GM18870 (cell line): ENCODE measurements around the gene RPS28.

Experiments
- ATAC-seq: cut with Tn5 transposase; IDR thresholded peaks from one replicate; pipeline ENCODE4 v1.9.1; 2021; ENCODE audit warnings: moderate library complexity; ENCODE audit not compliant: unreplicated experiment

Gene RPS28

DNA sequence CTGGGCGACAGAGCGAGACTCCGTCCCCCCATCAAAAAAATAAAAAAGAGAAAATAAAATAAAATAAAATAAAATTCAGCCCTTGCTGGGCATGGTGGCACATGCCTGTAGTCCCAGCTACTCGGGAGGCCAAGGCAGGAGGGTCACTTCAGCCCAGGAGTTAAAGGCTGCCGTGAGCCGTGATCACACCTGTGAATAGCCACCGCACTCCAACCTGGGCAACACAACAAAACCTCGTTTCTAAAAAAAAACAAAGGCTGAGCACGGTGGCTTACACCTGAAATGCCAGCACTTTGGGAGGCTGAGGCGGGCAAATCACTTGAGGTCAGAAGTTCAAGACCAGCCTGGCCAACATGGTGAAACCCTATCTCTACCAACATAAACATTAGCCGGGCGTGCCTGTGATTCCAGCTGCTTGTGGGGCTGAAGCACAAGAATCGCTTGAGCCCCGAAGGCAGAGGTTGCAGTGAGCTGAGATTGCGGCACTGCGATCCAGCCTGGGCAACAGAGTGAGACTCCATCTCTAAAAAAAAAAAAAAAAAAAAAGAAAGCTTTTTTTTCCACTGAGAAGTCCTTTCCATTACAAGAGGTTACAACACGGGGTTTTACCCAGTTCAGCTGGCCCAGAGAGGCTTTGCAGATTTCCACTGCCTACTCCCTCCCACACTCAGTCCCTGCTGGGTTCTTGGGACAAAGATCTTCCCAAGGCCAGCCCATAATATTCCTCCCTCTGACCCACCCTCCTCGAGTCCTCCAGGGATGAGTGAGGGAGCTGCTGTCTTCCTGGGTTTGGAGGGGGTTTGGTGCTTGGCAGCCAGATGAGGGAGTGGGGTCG is 49.1 kb downstream of the RPS28 start:
- no peak for ATAC-seq

GRCh38 chr19:8371011-8371804 is 49.9 kb downstream of the RPS28 start:
- no peak for ATAC-seq
